Thoracic aorta (tissue), 2 donors: ENCODE data around the gene FIGN. TPM values are rescaled to one million over a fixed set of nuclear protein-coding genes. Genes with fewer than 3 reads are reported as not detected.

Experiments
- ATAC-seq: fragments of 150-250 bp; one replicate; pipeline ENCODE4 v1.8.0; 2017; ENCODE audit warnings: low read depth; ENCODE audit not compliant: insufficient number of reproducible peaks, low FRiP score
- DNase-seq: peaks from one replicate; pipeline ENCODE4 v3.0.0-alpha.2; 2020; ENCODE audit warnings: low spot score
- H3K27ac ChIP-seq, 2 donors: fragments of 200-600 bp; sonication (generic); 1 replicate in 1 of 2; 2 replicates in 1 of 2; pipeline ENCODE4 v1.5.1; 2016; ENCODE audit warnings: mild to moderate bottlenecking in 2 of 2, moderate library complexity in 2 of 2
- H3K27me3 ChIP-seq: fragments of 200-600 bp; sonication (generic); replicated peaks from 2 replicates; pipeline ENCODE4 v1.6.0; 2016; ENCODE audit warnings: mild to moderate bottlenecking; ENCODE audit not compliant: insufficient read depth
- H3K36me3 ChIP-seq: fragments of 200-600 bp; sonication (generic); one replicate; pipeline ENCODE4 v1.5.1; 2016
- H3K4me1 ChIP-seq, 2 donors: fragments of 200-600 bp; sonication (generic); 1 replicate in 1 of 2; 2 replicates in 1 of 2; pipeline versions ENCODE4 v1.5.1 to v1.6.0; 2016; ENCODE audit warnings: low read depth in 2 of 2, mild to moderate bottlenecking in 1 of 2; ENCODE audit not compliant: control insufficient read depth in 1 of 2
- H3K4me3 ChIP-seq: fragments of 200-600 bp; sonication (generic); 2 replicates; pipeline ENCODE4 v1.5.1; 2016; ENCODE audit warnings: mild to moderate bottlenecking
- H3K9me3 ChIP-seq: fragments of 200-600 bp; sonication (generic); 2 replicates; pipeline ENCODE4 v1.5.1; 2016
- CTCF ChIP-seq: fragments of 200-600 bp; sonication (generic); IDR thresholded peaks from one replicate; pipeline ENCODE4 v1.5.1; 2019; ENCODE audit warnings: antibody characterized with exemption
- total RNA-seq, 2 donors: library from RNA; depleted of rRNA; stranded (reverse); fragments of >200 nt; gene quantifications; one replicate each; pipeline versions ENCODE4 v1.1.0 to v1.2.3, GENCODE V29; 2016

The FIGN gene
- total RNA-seq, 2 donors from 2014 or later = 10.8 to 21.2 TPM

DNA sequence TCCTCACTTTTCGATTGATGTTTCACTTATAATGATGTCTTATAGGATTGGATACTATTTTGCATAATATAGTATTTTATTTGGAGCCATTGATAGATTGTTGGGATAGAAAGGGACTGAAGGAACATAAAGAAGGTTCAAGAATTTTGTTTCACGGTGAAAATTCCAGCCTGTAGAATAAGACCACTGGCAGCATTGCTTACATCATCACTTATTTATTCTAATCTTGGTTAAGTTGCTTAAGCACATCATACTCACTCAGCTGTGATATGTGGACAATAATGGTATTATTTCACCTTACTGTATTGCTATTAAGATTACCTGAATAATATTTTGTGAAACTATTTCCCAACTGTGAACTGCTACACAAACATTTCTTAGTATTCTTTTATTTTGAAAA lies 118.3 kb downstream of the FIGN start:
- no peaks in the 10 kb centered on the region for H3K27me3 ChIP-seq
- H3K27ac ChIP-seq = no peak overlapping the region
- ATAC-seq (no peak), DNase-seq (no peak)
- no peaks in the 10 kb centered on the region for H3K36me3 ChIP-seq
- no peaks in the 10 kb centered on the region for H3K9me3 ChIP-seq
- no peak for TF ChIP-seq CTCF
- H3K4me1 ChIP-seq = peaks cover 0 to 8% of the 10 kb centered on the region in 2 donors
- no peak overlapping the region for H3K4me3 ChIP-seq

DNA sequence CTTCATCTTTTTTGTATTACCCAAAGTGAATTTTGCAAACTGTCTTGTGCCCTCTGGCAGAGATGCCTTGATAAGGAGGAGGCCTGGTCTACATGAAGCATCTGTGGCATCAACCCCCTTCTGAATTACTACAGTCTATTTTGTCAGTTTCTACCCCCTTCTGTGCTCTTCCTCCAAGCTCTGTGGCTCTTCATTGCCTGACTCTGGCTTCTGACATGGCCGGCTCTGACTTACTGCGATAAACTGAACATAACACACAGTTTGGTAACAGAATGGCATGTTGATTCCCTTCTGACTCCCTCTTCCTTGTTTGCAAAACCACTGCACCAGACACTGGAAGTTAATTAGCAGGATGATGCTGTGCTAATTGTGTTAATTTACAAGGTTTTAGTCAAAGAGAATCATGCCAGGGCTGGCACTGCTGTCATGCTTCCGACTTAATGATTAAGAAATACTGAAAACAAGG lies 122.5 kb downstream of the FIGN start:
- Histone ChIP-seq H3K4me3 (no peak overlapping the region), H3K27ac (no peak overlapping the region), H3K36me3 (peaks cover 14% of the 10 kb centered on the region), H3K4me1 (peaks cover 0 to 2% of the 10 kb centered on the region in 2 donors), H3K27me3 (no peaks in the 10 kb centered on the region), H3K9me3 (no peaks in the 10 kb centered on the region)
- ATAC-seq = no peak
- no peak for TF ChIP-seq CTCF
- DNase-seq = no peak

DNA sequence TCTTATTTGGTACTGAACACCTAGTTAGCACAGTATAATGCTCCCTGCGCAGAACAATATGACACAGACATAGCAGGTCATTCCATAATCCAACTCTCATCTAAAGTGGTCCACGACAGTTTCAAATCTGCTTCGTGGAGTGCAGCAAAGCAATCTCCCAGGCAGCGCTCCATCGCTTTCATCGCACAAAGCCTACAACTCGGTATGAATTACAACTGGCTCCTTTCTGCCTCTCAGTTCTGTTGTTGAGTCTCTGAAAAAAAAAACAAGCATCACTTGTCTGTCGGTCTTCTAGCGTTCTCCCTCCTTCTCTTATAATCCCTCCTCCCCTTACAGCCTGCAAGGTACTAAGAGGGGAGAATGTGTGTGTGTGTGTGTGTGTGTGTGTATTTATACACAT lies 123.5 kb downstream of the FIGN start:
- Histone ChIP-seq H3K9me3 (no peaks in the 10 kb centered on the region), H3K36me3 (peaks cover 14% of the 10 kb centered on the region), H3K4me3 (no peak overlapping the region), H3K4me1 (peaks cover 0 to 7% of the 10 kb centered on the region in 2 donors), H3K27me3 (no peaks in the 10 kb centered on the region), H3K27ac (no peak overlapping the region)
- no peak for TF ChIP-seq CTCF
- no peak for ATAC-seq
- no peak for DNase-seq

DNA sequence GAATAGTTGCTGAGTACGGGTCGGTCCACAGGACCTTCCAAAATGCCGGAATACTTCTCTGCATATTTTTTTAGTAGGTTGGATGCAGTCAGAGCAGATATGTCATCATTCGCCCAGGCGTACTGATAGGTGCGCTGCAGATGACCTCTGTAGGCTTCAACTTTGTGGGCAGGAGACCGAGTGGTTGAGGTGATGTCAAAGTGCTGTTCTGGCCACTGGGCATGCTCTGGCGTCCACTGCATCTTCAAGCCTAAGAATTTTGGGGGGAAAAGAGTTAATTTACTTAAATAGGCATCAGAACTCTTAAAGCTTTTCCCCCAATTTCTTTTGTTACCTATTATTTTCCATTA lies 124.3 kb downstream of the FIGN start:
- Histone ChIP-seq H3K27ac (no peak overlapping the region), H3K4me1 (peaks cover 0 to 7% of the 10 kb centered on the region in 2 donors), H3K9me3 (no peaks in the 10 kb centered on the region), H3K27me3 (no peaks in the 10 kb centered on the region), H3K4me3 (no peak overlapping the region), H3K36me3 (peaks cover 14% of the 10 kb centered on the region)
- DNase-seq (no peak), ATAC-seq (no peak)
- no peak for TF ChIP-seq CTCF

DNA sequence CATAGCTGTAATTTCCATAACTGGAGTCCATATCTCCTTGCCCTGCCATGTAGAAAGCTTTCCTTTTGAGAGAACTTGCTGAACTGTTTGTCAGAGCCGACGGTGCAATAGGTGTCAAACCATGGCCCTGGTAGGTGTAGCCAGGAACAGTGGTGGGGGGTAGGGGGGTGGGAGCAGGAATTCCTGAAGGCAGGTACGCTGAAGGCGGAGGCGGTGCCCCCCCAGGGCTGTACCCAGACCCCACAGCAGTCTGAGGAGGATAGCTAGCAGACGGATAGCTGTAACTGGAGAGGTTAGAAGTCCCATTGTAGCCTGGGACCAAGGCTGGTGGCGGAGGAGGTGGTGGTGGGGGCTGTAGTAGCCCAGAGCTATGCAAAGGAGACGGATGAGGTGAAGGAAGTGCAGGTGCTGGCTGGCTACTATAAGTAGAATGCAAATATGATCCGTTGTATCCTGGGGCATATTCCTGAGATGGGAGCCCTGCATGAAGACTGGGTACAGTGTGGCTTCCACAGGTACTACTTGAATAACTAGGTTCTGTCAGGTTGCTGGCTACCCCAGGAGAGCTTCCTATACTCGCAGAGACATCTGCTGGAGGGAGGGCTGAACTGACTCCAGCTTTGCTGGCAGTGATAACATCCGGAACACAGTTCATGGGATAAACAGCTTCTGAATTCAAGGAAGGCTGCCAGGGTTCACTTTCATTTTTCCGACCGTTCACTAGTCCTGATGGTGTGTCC lies 124.8 kb downstream of the FIGN start:
- DNase-seq (no peak), ATAC-seq (no peak)
- Histone ChIP-seq H3K9me3 (no peaks in the 10 kb centered on the region), H3K27me3 (no peaks in the 10 kb centered on the region), H3K4me3 (no peak overlapping the region), H3K36me3 (peaks cover 14% of the 10 kb centered on the region), H3K4me1 (peaks cover 0 to 7% of the 10 kb centered on the region in 2 donors), H3K27ac (no peak overlapping the region)
- TF ChIP-seq CTCF = no peak
